Panc1 (cell line): ENCODE data around the gene CACNA1C. TPM values are rescaled to one million over a fixed set of nuclear protein-coding genes. Genes with fewer than 3 reads are reported as not detected.

Experiments used
- ATAC-seq: fragments of 200-7000 bp; cut with Tn5 transposase; 2 replicates; pipeline ENCODE4 v1.9.1; 2020; ENCODE audit warnings: mild to moderate bottlenecking, moderate library complexity
- BruUV-seq: library from RNA; stranded (reverse); fragments of 400-500 nt; replicated peaks from 2 replicates; lab custom pipeline; 2021; lab: Mats Ljungman, UMichigan
- CTCF ChIA-PET: fragments of 300-600 bp; sonication (Branson Sonifier 250); formaldehyde crosslinking; loops from one replicate; lab custom pipeline; 2022; ENCODE audit warnings: antibody characterized with exemption; lab: Charles Lee
- POLR2A ChIA-PET: fragments of 300-600 bp; sonication (Branson Sonifier 250); formaldehyde crosslinking; loops from one replicate; lab custom pipeline; 2022; ENCODE audit warnings: antibody characterized with exemption; lab: Charles Lee
- DNase-seq: peaks from one replicate; pipeline ENCODE4 v3.0.0-alpha.2; 2010; ENCODE audit warnings: low read depth, low spot score
- H3K27ac ChIP-seq: 2 replicates; pipeline ENCODE4 v1.5.1; 2011; ENCODE audit warnings: mild to moderate bottlenecking, low read length, inconsistent platforms
- H3K27me3 ChIP-seq: fragments of 200-500 bp; sonication (Bioruptor generic); 2 replicates; pipeline ENCODE4 v1.6.0; 2014; ENCODE audit warnings: low read length, inconsistent platforms; ENCODE audit not compliant: control insufficient read depth, insufficient read depth
- H3K36me3 ChIP-seq: fragments of 200-500 bp; sonication (Bioruptor generic); 2 replicates; pipeline ENCODE4 v1.5.1; 2014; ENCODE audit warnings: inconsistent platforms, mild to moderate bottlenecking, low read length, moderate library complexity; ENCODE audit not compliant: control insufficient read depth, insufficient read depth
- H3K4me1 ChIP-seq: 2 replicates; pipeline ENCODE4 v1.5.1; 2011; ENCODE audit warnings: inconsistent platforms, mild to moderate bottlenecking, low read length, moderate library complexity; ENCODE audit not compliant: control insufficient read depth, insufficient read depth
- H3K4me3 ChIP-seq, 2 experiments: 2 replicates each; pipeline ENCODE4 v1.5.1; 2011 to 2012; ENCODE audit warnings: low read depth in 2 of 2, low read length in 2 of 2, mild to moderate bottlenecking in 2 of 2, inconsistent platforms in 1 of 2, moderate library complexity in 1 of 2
- H3K9me3 ChIP-seq: fragments of 200-500 bp; sonication (Bioruptor generic); 2 replicates; pipeline ENCODE4 v1.5.1; 2014; ENCODE audit warnings: low read depth, mild to moderate bottlenecking, inconsistent platforms, low read length, moderate library complexity; ENCODE audit not compliant: control insufficient read depth, insufficient read depth
- CTCF ChIP-seq: fragments of 450-650 bp; IDR thresholded peaks from 2 replicates; pipeline ENCODE4 v1.5.1; 2017; ENCODE audit warnings: mild to moderate bottlenecking
- POLR2AphosphoS5 ChIP-seq: IDR thresholded peaks from 2 replicates; pipeline ENCODE4 v1.6.1; 2012; ENCODE audit warnings: mild to moderate bottlenecking, low read depth, low read length, moderate library complexity
- REST ChIP-seq, 2 experiments: IDR thresholded peaks; 2 replicates each; pipeline ENCODE4 v1.6.1; 2011 to 2012; ENCODE audit warnings: low read depth in 2 of 2, control low read depth in 1 of 2, low read length in 1 of 2, mild to moderate bottlenecking in 1 of 2, moderate library complexity in 1 of 2; ENCODE audit not compliant: insufficient read depth in 1 of 2
- SIN3A ChIP-seq: IDR thresholded peaks from 2 replicates; pipeline ENCODE4 v1.6.1; 2012; ENCODE audit warnings: low read depth, mild to moderate bottlenecking, low read length, moderate library complexity, borderline replicate concordance; ENCODE audit not compliant: insufficient read depth
- TCF7L2 ChIP-seq: IDR thresholded peaks from 2 replicates; pipeline ENCODE4 v1.6.1; 2011; ENCODE audit warnings: mild to moderate bottlenecking, low read depth, low read length, inconsistent platforms
- in situ Hi-C: cut with HindIII; loops from 2 replicates; pipeline ENCODE4 v1.10.0; 2016; ENCODE audit warnings: low sequenced_read_pairs, low pct_unique_long_range_greater_than_20kb
- intact Hi-C: fragments of 100-400 bp; cut with micrococcal nuclease; formaldehyde crosslinking; loops from one replicate; pipeline ENCODE4 v1.10.0; 2022; ENCODE audit not compliant: unreplicated experiment
- total RNA-seq: library from RNA; stranded (reverse); gene quantifications from one replicate; pipeline ENCODE4 v1.2.1, GENCODE V29; 2021; ENCODE audit not compliant: unreplicated experiment

Gene CACNA1C
- total RNA-seq, 1 experiment from 2014 or later, result 0.03 TPM

- no peaks in the 10 kb centered on the region; the same call in 1 of the 2 replicates for H3K27me3 ChIP-seq
- H3K27ac ChIP-seq, result no peak overlapping the region
- intact Hi-C loops (no loop called here), in situ Hi-C loops (no loop called here)
- H3K4me3 ChIP-seq, result no peak overlapping the region
- no peaks in the 10 kb centered on the region for H3K36me3 ChIP-seq
- ChIA-PET POLR2A (no interaction called here), CTCF (no interaction called here)
- no peaks in the 10 kb centered on the region for H3K9me3 ChIP-seq
- H3K4me1 ChIP-seq, result no peaks in the 10 kb centered on the region
- TF ChIP-seq REST (IDR thresholded peaks at IDR 0.05; ENCODE audit: insufficient read depth in 1 of 2, low read depth in 2 of 2, low read length in 1 of 2) (no peak), SIN3A (no peak), POLR2AphosphoS5 (no peak), CTCF (no peak), TCF7L2 (no peak)
- DNase-seq, result no peak
- ATAC-seq, result no peak
- BruUV-seq, result no TSS peak
These were observed 423.2 kb downstream of the CACNA1C start for GRCh38 chr12:2475984-2476383.

GRCh38 chr12:2477009-2477766, 424.4 kb downstream of the CACNA1C start:
- DNase-seq, result no peak
- Histone ChIP-seq H3K36me3 (no peaks in the 10 kb centered on the region), H3K4me3 (no peak overlapping the region), H3K27me3 (no peaks in the 10 kb centered on the region; the same call in 1 of the 2 replicates), H3K4me1 (no peaks in the 10 kb centered on the region), H3K27ac (no peak overlapping the region), H3K9me3 (no peaks in the 10 kb centered on the region)
- in situ Hi-C loops, result no loop called here
- TF ChIP-seq POLR2AphosphoS5, result no peak
- TF ChIP-seq CTCF, result no peak
- no peak for TF ChIP-seq TCF7L2
- no peak for TF ChIP-seq REST (IDR thresholded peaks at IDR 0.05; ENCODE audit: insufficient read depth in 1 of 2, low read depth in 2 of 2, low read length in 1 of 2)
- no peak for TF ChIP-seq SIN3A
- no peak for ATAC-seq
- BruUV-seq, result no TSS peak
- ChIA-PET CTCF (no interaction called here), POLR2A (no interaction called here)
- intact Hi-C loops, result no loop called here
